GM21423 (cell line): ENCODE measurements around the gene C11orf71.

Source experiments
- ATAC-seq: cut with Tn5 transposase; IDR thresholded peaks from one replicate; pipeline ENCODE4 v1.9.1; 2021; ENCODE audit warnings: mild to moderate bottlenecking, moderate library complexity; ENCODE audit not compliant: unreplicated experiment

Gene C11orf71, protein sequence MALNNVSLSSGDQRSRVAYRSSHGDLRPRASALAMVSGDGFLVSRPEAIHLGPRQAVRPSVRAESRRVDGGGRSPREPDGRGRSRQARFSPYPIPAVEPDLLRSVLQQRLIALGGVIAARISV

DNA sequence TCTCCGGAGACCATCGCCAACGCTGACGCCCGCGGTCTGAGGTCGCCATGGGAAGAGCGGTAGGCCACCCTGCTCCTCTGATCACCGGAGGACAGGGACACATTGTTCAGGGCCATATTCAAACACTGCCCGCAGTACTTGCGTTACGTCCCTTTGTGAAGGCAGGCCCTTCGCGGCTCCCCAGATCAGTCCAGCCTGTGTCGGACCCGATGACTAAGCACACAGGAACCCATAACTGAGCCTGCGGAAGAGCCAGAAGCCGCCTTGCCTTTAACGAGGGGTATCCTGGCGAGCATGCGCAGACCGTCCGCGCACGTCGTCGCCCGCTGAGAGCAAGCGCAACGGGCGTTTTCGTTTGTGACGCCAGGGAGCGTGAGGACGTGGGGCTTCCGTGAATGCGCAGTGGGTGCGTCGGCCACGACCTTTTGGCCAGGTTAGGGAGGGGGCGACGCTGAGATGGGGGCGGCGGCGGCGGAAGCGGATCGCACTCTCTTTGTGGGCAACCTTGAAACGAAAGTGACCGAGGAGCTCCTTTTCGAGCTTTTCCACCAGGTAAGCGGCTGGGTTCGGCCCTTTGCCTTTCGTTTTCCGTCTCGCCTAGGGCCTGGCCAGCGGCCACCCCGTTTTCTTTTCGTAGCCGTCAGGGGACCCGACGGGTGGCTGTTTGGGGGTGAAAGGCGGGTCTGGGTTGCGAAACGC, at the start of gene C11orf71, which contains the start of gene RBM7:
C11orf71 (minus strand) TSS at position 296 of the 699 bp plus-strand sequence; CDS start at position 116, 180 bp downstream.
RBM7 (plus strand) TSS at position 451 of the 699 bp plus-strand sequence; CDS start at position 457, 6 bp downstream.
- ATAC-seq, result peak; percentile 93

DNA sequence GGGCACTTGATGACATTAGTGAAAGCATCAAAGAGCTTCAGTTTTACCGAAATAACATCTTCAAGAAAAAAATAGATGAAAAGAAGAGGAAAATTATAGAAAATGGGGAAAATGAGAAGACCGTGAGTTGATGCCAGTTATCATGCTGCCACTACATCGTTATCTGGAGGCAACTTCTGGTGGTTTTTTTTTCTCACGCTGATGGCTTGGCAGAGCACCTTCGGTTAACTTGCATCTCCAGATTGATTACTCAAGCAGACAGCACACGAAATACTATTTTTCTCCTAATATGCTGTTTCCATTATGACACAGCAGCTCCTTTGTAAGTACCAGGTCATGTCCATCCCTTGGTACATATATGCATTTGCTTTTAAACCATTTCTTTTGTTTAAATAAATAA, 49.5 kb upstream of the C11orf71 start:
- no peak for ATAC-seq

DNA sequence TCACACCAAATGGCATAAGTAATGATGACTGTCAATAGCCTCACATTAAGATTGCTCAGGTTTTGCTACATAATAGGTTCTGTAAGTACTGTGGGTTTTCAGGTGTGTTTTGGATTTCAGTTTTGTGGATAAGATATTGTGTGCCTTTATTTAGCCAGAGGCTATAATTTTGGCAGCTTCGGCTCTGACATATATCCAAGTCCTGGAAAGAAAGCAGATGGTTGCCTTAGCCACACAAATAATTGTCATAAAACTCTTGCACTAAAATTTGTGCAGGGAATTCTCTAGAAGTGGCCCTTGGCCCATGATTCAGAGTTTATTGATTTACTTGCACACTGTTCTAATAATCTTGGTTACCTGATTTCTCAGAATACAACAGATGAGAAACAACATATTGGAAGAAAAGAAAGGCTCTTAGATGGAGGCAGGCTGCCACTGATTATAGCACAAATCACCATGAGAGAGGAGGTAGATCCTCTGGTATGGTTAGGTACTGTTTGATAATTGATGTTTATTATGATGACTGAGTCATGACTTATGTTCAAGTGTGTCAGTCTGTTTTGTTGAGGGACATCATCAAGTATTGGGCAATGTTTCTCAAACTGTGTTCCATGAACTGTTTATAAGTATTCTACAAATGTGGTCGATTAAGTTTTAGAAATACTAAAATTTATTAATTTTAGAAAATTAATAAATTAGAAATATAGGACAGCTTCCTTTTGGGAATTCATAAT, 48.6 kb upstream of the C11orf71 start:
- no peak for ATAC-seq

DNA sequence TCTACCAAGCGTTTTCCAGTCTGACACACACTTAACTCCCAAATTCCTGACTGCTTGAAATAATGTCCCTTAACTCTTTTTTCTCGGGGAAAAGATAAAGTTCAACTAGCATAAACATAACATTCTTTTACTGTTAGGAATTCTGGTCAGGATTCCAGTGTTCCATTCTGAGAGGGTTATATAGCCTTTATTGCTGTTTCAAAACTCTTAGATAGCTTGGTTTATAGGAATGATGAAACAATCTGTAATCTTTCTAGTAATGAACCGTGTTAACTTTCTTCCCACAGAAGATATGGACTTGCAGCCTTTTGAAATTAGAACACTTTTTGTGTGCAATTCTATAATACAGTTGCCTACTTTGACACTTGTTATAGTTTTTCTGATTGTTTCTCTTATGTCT, 47.6 kb upstream of the C11orf71 start:
- no peak for ATAC-seq

DNA sequence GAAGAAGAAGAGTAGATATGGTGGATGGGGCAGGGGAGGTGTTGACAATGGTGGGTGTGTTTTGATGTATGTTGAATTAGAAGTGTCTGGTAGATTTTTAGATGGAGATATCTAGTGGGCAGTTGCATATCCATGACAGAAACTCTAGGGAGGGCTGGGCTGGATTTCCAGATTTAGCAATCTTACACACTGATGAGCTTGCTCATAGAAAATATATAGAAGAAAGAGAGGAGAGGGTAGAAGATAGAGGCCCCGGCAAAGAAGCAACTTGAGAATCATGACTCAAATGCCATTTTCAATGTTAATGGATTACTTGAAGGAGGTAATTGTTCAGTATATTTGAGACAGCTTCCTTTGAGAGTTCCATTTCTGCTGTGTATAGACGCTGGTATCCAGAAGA, 47.1 kb upstream of the C11orf71 start:
- no peak for ATAC-seq

DNA sequence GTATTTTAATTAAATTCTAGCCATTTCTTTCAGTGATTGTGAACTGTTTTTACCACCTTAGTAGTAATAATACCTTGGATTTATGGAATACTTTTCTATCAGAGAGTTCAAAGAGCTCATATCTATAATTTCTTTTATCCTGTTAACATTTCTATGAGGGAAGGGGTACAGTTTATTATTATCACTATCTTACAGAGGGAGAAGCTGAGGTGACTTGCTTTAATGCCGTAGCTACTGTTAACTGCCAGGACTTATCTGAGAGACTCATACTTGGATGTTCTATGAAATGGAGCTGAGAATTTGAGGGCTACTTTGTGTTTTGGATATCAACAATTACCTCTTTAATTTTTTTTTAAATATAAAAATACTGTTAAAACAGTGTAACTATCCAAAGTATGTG, 42.2 kb upstream of the C11orf71 start:
- no peak for ATAC-seq

DNA sequence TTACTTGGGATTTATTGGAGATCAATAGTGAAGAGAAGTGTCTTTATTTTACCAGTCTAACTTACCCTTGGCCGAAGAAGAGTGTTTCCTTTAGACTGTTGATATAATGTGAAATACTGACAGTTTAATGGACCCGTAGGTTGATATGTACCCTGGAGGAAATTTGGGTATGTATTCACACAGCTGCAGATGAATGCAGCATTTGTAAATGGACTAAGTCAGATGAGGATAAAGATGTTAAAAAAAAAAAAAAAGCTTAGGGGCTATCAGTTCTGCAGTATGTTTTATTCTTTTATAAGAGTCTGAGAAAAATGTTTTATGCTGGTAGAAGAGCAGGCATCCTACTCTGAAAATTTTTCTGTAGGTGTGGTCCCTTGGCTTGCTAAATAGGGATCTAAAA, 41.6 kb upstream of the C11orf71 start:
- no peak for ATAC-seq

DNA sequence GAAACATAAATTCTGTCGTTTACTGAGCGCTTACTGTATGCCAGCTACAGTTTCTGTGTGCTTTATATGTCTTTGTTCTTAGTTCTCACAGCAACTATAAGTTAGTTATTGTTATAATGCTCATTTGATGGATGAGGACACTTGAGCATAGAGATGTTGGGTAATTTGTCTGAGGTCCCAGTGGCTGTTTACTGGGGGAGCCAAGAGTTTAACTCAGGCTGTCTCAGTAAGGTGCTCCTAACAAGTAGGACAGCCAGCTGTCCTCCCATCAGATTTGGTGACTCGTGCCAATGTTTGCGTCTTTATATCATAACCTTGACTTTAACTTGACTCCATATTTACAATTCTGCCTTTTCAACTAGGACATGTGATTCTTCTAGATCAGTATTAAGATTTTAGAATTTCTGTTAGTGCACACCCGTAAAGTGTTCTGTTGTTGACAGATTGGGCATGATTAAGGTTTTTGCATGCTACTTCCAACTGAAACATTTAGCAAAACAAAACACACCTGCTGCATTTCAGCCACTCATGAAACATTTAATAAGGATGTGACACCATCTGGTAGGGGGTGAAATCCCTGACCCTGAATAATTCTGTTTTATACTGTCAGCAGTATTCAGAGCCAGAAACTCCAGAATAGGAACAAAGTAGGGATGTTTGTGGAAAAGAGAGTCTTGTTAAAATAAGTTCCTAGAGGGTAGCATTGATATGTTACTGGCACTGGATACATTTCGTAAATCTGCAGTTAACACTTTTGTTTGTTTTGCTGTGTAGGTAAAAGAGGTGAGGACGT, 40.9 kb upstream of the C11orf71 start:
- ATAC-seq, result no peak

DNA sequence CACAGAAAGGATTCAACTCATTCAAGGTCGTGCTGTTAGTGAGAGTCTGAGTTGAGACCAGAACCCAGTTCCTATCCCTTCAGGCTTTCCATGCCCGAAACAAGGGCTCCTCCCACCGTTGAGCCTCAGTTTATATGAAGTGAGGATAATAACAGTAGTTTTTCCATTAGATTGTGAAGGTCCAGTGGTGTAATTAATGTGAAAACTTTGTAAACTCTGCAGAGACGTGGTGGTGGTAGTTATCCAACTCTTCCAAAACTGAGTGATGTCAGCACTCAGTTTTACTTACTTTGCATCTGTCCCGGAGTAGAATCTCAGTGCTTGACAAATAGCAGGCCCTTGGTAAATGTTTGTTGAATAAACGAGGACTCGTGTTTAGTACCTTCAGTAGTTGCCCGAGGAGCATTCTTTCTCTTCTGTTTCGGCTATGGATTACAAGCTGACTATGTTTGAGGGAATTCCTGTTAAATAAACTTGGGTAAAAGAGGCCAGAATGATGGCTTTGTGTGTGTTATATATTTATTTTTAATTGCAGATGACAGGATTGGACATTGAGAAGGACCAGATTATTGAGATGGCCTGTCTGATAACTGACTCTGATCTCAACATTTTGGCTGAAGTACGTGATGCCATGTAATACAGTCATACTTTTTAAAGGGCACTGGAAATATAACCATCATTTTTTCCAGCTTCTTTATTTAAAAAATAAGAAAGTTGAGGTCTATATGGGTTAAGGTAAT, 40.0 kb upstream of the C11orf71 start:
- ATAC-seq, result no peak

DNA sequence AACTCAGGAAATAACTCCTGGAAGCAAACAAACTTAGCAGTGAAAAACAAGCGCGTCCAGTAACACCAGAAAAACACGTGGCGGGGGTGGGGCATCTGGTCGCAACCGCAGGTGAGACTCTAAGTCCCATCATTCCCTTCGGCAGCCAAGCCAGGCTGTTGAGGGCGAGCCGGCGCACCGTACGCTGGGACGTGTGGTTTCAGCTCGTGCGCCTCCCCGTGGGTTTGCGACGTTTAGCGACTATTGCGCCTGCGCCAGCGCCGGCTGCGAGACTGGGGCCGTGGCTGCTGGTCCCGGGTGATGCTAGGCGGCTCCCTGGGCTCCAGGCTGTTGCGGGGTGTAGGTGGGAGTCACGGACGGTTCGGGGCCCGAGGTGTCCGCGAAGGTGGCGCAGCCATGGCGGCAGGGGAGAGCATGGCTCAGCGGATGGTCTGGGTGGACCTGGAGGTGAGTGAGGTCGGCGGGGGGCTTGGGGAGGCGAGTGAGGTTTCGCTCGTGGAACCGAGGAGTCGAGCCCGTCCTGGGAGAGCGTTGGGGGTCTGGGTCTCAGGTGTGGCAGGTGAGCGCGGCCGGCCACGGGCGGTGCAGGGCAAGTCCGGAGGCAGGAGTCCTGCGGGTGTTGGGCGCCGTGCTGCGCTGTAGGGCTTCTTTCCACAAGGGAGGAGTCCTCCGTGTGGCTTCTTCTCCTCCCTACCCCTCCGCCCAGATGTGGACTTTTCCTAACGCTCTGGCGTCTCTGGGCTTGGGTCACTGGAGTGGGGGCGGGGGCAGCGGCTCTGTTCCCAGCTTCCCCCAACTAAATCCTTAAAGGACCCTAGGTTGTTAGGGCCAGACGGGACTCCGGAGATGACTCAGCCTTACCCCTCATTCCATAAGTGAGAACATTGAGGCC, 39.2 kb upstream of the C11orf71 start, which contains the start of gene REXO2:
REXO2 (plus strand) TSS at position 239 of the 892 bp plus-strand sequence; CDS start at position 301, 62 bp downstream.
- ATAC-seq, result peak; percentile 99

DNA sequence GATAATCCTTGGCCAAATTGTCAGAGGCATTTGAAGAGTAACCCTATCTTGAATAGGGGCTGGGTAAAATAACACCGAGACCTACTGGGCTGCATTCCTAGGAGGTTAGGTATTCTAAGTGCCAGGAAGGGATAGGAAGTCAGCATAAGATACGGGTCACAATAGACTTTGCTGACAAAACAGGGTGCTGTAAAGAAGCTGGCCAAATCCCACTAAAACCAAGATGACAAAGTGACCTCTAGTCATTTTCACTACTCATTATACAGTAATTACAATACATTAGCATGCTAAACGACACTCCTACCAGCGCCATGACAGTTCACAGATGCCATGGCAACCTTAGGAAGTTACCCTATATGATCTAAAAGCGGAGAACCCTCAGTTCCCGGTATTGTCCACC, 38.0 kb upstream of the C11orf71 start:
- ATAC-seq, result no peak

DNA sequence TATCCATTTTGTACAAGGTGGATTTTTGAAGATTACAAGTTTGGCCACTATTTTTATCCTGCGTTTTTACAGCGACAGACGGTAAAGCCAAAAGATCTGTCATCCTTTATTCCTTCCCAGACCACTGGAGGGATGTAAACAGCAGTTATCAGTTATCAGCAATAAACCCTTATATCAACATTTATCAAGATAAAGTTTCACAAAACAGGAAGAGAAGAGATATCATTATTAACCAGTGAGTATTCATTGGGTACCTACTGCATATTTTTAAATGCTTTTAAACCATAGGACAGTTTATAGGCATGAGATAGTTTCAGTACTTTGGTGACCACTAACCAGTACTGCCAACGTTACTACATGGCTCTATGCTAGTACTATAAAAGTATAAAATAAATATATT, 33.1 kb upstream of the C11orf71 start:
- ATAC-seq, result no peak

DNA sequence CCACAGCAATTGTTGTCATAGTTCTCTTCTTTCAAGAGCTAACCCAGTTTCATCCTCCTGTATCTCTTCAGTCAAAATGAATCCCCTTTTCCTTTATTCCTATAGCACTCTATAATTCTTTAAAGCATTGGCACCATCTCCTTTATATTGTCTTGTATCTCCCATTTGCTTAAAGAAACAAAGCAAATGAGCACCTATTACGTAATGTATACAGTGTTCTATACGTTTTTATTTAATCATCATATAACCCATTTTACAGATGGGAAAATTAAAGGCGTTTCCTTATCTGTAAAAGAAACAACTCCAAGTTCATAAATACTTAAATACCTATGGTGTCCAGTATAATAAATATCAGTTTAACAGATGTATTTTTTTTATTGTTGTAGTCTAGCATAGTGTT, 32.6 kb upstream of the C11orf71 start:
- ATAC-seq, result no peak

DNA sequence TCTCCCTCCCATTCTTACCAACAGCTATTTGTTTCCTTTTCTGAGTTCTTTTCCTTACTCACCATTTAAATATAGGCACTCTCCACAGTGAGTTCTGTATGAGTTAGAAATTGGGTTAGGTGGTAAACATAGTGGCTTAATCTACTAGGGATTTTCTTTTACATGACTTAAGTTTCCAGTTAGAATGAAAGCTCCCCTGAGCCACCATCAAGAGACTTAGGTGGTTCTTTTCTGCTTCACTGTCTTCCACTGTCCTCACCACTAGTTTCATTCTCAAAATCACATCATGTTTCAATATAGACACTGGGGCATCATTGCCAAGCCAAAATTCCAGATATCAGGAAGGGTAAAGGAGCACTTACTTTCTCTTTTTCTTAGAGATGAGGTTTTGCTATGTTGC, 30.0 kb upstream of the C11orf71 start:
- ATAC-seq, result no peak

DNA sequence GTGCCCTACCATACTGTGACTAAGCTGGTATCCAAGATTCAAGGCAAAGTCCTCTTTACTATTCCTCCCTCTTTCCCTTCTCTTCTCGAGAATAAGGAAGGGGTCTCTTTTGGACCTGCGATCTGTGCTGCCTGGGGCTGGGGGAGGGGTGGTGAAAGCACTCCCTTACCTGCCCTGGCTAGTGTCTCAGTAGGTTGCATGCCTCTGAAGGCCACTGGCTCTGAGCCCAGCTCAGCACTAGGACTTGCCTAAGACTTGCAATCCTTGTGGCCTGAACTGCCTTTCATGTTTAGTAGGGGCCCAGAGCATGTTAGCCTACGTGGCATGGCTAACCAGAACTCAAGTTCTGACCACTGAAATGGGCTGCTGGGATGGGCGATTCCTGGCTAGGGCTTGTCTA, 26.0 kb upstream of the C11orf71 start:
- no peak for ATAC-seq

DNA sequence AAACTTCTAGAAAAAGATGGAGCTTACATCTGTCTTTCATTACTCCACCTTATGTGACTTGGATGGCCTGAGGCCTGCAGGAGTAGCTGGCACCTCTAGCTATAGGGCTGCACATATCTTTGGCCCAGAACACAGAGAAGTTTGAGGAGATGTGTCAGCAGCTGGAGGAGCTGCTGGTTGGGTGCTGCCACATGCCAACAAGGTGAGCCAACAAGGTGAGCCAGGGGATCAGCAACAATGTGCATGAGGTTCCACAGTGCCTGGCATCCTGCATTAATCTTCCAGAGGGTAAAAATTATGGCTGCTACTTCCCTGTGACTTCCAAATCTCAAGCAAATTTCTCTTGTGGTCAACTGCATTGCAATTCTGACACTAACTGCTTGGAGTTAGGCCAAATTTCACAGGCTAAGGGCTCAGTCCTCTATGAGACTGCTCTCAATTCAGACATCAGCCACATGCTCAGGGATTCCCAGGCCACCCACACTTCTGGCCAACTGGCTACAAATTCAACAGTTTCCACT, 16.2 kb upstream of the C11orf71 start:
- no peak for ATAC-seq

DNA sequence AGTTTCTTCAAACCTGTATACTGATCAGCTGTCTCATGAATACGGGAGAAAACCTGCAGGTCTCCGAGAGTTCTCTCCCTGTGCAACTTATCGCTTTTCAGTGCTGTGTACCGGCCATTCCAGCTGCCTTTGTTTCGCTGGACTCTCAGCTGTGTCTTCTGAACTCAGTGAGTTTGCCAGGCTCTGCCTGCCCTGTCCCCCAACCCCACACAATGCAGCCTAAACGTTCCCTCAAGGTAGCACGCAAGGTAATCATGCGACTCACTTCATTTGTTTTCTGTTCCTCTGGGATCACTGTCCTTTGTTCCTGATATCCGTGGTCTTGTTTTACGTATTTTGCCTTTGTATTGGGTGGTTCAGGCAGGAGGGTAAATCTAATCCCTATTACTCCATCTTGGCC, 13.6 kb upstream of the C11orf71 start:
- ATAC-seq, result no peak

DNA sequence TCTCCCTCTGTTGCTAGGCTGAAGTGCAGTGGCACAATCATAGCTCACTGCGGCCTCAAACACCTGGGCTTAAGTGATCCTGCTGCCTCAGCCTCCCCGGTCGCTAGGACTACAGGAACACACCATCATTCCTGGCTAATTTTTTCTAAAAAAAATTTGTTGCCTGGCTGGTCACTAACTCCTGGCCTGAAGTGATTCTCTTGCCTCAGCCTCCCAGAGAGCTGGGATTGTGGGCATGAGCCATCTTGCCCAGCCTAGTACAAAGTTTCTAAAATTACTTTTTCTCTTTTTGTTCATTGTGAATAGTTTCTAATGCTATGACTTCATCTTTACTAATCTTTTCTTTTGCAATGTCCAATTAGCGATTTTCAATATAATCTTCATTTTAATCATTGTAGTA, 12.6 kb upstream of the C11orf71 start:
- ATAC-seq, result no peak

DNA sequence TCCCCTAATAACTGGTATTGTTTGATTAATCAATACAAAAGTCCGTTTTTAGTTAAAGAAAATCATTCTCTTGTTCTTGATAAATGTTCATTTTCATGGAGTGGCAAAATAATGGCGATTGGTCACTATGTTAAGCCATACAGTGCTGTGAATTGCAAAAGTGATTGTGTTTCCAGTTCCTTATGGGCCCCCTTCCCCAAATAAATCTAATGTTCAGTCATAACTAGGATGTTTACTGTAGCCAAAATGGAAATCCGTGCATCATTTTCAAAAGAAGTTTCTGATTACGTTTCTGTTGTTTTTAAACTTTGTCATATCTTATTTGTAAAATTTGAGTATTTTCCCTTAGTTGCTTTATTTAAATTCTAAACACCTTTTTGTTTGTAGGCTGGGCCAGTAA, 1.0 kb upstream of the C11orf71 start:
- ATAC-seq, result no peak
